Fibroblast of skin of left quadriceps (primary cell): ENCODE results near the gene TMEM121.

Experiments
- DNase-seq, 2 experiments: peaks; one replicate each; pipeline ENCODE4 v3.0.0-alpha.2; 2013; ENCODE audit warnings: low read depth in 2 of 2

The TMEM121 gene

DNA sequence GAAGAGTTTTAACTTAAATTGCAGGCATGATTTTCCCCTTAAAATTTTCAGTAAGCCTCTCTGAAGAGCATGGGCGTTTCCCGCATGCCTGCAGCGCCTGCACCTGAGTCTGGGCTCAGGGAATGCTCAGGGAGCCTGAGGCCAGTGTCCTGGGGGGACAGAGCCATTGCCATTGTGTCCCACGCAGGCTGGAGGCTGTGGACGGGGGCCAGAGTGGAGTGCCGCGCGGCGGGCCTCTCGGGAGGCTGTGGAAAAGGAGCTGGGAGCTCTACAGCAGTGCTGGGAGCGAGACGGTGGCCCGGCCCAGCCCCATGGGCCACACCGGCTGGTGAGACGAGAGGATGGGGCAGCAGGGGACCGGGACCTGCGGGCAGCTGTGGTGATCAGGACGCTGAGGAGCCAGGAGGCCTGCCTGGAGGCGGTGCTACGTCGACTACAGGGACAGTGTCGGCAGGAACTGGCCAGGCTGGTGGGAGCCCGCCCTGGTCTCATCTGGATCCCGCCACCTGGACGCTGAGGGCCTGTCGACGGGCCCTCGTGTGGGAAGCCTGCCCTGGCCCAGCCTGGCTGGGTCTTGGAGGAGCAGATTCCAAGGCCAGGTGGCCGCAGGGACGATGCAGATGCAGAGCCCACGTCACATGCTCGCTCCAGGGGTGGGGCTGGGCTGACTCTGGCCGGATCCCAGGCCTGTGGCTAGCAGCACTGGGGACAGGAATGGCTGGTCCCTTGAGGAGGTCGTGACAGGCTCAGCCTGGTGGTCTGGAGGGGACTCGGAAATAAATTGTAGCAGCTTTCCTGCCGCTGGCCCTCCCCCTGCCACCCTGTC is 27.7 kb upstream of the TMEM121 start:
- no peak for DNase-seq

DNA sequence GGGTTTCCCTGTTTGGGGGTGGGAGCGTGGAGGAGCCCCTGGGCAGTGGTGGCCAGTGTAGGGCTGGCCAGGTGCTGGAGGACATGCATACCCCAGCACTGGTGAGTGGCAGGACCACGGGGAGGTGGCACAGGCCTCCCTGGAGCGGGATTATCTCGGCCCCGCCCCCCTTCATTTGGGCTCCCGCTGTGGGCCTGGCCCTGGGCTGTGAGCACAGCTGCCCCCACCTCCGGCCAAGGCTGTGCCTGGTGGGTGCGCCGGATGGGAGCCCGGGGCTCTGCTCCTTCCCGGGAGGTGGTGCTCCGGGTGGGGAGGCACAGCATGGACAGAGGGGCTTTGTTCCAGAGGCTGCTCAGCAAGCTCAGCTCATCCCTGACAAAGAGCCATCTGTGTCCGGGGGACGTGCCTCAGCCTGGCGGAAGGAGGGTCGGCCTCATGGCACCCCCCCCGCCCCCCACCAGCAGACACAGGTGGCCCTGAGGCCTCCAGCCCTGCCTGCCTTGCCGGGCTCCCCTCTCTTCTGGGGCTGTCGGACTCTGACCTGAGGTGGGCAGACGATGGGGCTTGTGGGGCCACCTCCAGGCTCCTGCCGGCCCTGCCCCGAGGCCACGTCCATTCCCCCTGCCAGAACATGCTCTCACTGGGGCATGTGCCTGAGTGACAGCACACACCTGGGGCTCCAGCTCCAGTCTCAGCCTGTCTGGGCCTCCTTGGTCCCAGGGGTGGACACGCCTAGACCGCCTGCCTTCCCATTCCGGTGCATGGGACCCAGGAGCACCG is 26.9 kb upstream of the TMEM121 start:
- DNase-seq, result no peak

DNA sequence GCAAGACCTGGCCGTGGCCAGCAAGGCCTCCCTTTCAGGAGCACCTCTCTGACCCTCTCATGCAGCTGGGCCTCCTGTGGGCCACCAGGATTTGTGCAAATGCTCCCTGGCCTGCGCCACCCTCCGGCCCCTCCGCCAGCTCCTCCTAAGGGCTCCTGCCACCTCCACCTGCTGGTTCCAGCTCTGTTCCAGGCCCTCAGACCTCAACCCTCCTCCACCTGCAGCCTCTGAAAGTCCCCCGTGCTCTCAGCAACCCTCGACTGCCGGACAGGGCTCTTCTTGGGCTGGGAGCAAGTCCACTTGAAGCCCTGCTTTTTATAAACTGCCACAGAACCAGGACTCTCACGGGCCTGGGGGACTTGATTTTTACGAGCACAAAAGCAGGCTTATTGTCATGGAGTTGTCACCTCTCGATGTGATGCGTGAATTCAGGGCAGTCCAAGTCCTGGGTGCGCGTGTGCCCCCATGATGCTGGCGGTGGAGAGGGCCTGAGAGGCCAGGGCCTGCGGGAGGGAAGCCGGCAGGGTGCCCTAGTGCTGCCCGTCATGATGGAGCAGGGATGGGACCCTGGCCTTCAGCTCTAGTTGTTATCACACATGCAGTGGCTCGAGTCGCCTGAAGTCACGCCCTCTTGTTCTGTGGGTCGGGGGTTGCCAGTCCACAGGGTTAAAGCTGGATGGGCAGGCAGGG is 26.2 kb upstream of the TMEM121 start:
- DNase-seq, result no peak

DNA sequence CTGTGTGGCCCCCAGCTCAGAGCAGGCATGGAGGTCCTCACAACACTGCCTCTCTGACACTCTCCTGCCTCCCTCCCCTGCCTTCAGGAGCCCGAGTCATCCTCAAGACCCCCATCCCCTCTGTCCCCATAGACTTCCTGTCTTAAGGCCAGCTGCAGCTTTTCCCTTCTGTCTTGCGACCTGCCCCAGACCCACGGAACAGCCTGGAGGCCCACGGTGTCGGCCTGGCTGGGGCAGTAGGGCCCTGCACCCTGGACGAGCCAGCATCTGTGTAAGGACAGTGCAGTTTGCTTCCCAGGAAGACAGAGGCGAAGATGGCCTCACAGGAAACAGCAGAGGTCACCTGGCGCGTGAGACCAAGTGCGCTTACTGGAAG is 25.7 kb upstream of the TMEM121 start:
- DNase-seq, result no peak

DNA sequence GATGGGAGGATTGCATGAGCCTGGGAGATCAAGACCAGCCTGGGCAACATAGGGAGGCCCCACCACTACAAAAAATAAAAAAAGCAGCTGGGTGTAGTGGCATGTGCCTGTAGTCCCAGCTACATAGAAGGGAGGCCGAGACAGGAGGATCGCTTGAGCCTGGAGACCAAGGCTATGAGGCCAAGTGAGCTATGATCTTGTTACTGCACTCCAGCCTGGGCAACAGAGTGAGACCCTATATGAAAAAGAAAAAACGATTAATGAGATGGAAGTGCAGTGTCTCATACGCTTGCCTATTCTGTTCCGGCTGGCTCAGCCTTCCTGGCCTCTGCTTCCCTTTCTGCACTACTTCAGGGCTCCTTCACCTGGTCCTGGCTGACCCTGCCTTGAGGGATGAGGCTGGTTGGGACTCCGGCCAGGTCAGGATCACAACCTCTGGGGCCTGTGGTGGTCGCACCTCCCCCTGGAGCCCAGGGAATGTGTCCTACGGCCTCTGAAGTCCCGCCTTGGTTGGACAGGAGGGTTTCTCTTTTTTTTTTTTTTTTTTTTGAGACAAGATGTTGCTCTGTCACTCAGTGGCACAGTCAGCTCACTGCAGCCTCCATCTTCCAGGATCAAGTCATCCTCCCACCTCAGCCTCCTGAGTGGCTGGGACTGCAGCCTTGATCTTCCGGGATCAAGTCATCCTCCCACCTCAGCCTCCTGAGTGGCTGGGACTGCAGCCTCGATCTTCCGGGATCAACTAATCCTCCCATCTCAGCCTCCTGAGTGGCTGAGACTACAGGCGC is 24.7 kb upstream of the TMEM121 start:
- no peak for DNase-seq

DNA sequence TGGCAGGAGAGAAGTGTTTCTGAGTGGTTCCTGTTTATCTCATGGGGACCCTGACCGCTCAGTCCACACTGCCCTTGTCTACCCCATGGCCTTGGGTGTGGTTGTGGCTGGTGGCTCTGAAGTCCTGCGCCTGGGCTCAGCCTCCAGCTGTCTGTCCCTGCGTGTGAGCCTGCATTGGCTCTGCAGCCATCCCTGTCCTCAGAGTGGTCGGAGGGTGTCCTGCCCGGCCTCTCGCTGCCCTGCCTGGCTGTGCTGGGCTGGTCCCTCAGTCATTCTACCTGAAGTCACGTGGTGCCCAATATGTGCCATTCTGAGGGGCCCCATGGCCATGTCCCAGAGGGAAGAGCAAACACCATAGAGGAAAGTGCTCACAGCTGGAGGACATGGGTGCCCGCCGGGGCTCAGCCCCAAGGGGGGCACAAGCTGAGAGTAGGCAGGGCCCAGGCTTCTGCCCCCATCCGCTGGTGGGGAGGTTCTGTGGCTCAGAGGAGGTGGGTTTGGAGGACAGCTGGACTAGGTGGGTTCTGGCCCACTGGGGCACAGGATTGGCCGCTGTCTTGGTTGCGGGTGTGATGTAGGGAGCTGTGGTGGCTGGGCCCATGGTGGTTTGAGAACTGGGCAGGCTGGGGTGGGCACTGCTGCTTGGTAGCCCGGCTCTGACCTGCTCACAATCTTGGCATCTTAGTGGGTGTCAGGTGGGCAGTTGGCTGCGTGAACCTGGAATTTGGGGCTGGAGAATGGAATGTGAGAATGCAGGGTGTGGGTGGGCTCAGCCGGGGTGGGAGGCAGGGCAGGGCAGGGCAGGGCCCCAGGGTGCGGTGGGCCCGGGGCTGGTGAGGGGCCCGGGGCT is 23.7 kb upstream of the TMEM121 start:
- DNase-seq, result no peak

DNA sequence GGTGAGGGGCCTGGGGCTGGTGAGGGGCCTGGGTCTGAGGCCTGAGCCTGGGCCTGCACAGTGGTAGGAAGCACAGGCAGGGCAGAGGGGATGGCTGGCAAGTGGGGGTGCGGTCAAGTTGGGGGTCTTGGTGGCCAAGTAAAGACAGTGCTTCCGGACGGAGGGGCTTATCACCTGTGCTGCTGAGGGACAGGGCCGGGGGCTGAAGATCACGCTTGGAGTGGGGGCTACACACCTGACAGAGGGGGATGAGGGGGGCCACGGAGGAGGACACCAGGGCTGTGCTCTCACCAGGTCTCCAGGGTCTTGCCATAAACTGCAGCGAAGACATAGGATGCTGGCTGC is 23.1 kb upstream of the TMEM121 start:
- no peak for DNase-seq

DNA sequence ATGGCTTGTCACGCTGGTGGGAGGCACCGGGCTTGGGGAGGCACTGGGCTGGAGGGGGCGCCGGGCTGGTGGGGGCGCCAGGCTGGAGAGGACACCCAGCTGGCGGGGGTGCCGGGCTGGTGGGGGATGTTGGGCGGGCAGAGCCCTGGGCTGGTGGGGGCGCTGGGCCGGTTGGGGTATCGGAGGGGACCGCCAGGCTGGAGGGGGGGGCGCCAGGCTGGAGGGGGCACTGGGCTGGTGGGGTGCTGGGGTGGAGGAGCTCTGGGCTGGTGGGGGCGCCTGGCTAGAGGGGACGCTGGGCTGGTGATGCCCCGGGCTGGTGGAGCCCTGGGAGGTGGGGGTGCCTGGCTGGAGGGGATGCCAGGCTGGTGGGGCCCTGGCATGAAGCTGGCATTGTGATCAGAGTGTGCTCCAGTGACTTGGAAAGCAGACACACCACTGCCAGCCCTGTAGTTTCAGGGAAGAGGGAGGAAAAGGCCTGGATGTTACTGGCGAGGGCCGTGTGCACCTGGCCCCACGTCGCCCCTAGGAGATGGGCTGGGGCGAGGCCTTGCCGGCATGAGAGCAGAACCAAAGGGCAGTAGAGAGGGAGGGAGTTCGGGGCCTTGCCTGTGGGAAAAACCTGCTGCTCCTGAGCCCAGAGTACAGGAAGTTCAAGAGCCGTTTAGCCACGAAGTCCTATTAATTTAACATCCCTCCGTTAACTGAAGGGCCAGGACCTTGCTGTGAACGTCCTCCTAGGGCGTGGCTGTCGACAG is 22.3 kb upstream of the TMEM121 start:
- no peak for DNase-seq

DNA sequence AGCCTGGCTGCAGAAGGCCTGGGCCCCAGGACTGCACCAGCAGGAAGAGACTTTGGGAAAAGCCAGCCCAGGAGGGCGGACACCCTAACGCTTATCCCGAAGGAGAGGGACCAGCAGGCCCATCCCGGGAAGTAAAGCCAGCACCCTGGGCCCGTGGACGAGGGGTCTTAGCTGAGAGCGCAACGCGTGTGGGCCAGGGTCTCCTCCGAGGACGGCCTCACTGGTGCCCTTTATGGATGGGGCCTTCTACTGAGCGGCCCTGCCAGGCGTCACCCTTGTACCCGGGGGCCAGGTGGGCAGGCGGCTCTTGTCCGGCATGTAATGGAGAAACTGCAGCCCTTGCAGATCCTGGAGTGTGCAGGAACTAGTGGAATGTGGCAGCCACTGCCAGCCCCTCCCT is 21.3 kb upstream of the TMEM121 start:
- DNase-seq, result no peak

DNA sequence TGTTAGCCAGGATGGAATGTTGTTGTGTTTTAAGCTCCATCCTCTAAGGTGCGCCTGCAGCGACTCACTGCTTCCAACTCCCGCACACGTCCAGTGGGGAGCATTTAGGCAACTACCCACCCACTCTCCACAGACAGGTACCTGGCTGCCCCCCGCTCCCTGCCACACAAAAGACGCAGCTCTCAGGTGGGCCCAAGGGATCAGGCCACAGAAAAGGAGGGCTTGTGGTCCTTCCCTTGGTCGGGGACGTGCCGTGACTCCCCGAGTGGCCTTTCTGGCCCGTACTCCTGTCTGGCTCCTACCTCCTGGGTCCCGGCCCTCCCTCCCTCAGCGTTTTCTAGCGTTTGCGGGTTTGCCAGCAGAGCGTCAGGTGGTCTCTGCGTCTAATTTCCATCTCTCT is 19.1 kb upstream of the TMEM121 start:
- no peak for DNase-seq

DNA sequence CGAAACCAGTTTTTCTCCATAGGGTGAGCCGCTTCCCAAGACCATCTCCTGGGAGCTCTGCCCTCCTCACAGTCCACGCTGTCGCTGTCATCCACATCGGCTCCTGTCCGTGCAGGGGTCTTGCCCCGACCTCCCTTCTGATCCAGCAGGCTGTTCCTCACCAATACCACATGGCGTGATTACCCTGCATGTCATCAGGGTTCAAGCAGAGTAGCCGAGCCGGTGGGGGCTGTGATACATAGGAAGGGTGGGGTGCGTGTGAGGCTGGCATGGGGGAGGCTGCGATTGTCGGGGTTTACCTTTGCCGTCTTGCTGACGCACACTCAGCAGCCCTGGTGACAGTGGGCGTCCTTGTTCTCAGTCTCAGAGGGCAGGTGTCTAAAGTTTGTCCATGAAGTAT is 18.3 kb upstream of the TMEM121 start:
- DNase-seq, result no peak

DNA sequence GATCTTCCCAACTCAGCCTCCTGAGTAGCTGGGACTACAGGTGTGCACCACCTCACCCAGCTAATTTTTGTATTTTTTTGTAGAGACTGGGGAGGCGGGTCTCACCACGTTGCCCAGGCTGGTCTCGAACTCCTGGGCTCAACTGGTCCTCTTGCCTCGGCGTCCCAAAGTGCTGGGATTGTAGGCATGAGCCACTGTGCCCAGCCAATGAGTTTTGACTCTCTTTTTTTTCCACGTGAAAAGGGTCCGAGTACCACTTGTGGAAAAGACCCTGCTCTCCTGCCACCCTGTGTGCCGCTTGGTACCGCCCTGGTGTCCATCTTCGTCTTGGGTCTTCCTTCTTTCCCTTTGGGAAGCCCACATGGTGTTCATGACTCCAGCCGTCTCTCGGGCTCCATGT is 17.8 kb upstream of the TMEM121 start:
- DNase-seq, result no peak

DNA sequence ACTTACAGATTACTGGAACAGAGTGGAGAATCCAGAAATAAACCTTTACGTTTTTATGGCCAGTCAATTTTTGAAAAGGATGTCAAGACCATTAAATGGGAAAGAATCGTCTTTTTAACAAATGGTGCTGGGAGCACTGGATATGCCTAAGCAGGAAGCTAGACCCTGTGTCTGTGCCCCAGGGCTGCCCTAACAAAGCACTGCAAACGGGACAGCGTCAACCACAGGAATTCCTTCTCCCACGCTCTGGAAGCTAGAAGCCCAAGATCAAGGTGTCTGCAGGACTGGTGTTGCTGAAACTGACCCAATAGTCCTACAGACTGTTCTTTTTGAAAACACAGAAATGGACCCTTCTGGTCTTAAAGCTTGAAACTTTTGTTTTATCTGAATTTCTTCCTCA is 9.3 kb upstream of the TMEM121 start:
- DNase-seq, result no peak

DNA sequence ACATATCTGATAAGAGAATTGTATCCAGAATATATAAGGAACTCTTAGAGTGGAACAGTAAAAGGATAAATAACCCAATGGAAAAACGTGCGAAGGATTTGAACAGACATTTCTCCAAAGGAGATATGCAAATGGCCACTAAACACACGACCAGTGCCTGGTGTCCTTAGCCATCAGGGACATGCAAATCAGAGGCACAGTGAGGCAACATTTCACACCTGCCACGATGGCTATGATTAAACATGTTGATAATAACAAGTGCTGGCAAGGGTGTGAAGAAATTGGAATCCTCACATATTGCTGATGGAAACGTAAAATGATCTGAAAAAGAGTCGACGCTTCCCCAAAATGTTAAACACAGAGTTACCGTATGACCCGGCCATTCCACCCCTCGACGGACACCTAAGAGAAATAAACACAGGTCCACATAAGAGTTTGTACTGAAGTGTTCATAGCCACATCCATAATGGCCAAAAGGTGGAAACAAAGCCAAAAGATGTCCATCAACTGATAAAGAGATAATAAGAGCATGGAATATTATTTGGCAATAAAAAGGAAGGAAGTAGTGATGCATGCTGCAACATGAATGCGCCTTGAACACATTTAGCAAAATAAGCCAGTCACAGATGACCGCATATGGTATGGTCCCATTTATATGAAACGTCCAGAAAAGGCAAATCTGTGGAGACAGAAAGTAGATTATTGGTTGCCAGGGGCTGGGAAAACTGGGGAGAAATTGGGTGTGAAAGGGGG is 6.3 kb upstream of the TMEM121 start:
- no peak for DNase-seq

DNA sequence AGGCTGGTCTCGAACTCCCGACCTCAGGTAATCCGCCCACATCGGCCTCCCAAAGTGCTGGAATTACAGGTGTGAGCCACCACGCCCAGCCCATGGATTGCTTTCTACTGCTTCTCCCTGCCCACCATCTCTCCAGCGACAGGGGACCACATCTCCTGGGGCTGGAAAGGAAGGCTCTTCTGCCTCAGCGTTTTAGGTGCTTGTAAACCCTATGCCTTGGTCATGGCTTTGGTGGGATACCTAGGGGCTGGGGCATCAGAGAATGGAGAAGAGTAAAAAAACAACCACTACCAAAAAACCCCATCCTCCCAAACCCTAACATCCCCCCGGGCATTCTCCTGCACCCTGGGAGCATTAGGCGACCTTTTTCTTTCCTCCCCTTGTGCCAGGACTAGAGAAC is 1.1 kb upstream of the TMEM121 start:
- DNase-seq, result no peak

DNA sequence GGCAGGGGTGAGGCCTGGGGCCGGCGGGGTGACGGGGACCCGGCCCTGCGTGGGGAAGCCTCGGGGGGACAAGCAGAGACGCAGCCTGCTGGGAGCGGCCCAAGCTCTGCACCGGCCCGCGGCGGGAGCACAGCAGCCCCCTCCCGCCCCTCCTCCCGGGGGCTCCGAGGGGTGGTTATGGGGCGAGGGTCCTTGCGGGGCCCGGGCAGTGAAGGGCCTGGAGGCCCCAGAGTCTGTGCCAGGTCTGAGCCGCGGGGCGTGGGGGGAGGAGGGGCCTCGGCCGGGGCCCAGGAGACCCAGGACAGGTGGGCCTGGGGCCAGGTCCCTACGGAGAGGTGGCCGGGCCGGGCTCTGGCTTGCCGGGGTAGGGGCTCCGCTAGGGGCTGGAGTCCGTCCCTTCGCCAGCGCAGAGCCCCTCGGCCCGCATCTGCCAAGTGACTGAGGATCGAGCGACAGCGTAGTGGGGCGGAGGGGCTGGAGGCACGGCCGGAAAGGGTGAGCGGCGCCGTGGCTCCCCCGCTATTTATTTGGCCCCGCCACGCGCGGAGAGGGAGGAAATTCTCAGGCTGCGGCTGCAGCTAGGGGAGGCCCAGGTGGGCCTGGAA is 495 bp downstream of the TMEM121 start:
- DNase-seq, result no peak

DNA sequence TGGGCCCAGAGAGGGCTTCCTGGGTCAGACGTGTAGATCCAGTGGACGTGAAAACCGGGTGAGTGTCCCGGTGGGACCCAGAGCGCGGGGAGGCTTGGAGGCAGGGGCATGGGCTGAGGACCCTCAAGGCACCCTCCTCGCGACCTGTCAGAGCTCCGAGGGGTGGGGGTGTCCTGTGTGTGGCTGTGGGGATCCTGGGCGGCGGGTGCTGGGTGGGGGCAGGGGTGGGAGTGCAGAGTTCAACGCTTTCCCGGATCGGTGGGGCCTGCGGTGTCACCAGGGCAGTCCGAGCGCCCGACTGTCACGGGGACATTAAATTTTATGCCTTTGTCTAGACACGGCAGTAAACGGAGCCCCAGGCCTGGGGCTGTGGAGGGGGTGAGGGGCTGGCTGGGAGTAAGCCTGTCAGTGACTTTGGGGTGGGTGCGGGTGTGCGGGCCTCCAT is 1.0 kb downstream of the TMEM121 start:
- DNase-seq, result no peak

DNA sequence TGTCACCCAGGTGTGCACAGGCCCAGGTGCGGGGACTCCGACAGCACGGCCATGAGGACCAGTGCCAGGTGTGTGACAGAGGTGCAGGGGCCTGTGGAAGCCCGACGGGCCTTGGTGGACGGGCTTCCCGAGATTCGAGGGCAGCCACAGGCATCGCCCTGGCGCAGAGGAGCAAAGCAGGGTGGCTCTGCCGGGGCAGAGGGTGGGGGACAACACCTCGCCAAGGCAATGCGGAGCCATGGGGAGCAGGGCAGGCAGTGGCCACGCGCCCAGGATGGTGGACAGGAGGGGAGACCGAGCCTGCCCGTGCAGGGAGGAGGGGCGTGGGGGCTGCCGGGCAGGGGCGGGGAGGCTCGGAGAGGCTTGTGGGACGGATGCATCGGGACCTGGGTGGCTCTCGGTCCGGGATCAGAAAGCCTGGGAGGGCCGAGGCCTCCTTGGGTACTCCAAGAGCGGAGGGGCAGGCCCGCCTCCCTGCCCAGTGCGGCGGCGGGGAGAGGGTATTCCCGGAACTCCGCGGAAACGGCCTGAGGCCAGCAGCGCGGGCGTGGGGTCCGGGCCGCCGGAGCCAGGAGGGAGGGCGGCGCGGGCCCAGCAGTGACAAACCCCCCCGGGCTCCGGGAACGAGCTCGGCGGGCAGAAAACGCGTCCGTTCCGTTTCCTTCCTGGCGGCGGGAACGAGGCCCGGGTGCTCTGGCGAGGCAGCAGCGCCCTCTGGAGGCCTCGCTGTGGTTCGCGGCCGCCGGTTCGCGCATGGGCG is 1.6 kb downstream of the TMEM121 start:
- DNase-seq, result peak; percentile 27 to 38
